ENCODE data around the gene BAD.

BAD gene

DNA sequence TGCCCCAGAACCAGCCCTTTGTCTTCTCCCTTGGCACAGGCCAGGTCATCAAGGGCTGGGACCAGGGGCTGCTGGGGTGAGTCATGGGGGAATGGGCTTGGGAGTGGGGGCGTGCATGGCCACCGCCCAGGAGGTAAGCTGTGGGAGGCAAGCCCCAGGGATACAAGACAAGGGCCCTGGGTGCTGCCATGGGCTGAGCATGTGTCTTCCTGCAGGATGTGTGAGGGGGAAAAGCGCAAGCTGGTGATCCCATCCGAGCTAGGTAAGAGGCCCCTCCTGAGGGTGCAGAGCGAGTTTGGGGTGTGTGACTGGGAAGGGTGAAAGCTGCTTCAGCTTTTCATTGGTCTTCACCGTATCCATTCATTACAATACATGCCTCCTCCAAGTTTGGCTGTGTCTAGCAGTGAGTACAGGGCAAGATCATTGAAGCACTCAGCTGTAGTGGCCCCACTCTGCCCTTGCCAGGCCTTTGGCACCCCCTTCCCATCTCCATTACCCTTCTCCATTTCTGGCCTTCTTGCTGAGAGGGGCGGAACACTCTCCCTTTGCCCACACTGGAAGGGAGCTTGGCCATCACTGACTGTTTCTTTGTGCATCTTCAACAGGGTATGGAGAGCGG is 41.1 kb downstream of the BAD start:
- no peak for DNase-seq

DNA sequence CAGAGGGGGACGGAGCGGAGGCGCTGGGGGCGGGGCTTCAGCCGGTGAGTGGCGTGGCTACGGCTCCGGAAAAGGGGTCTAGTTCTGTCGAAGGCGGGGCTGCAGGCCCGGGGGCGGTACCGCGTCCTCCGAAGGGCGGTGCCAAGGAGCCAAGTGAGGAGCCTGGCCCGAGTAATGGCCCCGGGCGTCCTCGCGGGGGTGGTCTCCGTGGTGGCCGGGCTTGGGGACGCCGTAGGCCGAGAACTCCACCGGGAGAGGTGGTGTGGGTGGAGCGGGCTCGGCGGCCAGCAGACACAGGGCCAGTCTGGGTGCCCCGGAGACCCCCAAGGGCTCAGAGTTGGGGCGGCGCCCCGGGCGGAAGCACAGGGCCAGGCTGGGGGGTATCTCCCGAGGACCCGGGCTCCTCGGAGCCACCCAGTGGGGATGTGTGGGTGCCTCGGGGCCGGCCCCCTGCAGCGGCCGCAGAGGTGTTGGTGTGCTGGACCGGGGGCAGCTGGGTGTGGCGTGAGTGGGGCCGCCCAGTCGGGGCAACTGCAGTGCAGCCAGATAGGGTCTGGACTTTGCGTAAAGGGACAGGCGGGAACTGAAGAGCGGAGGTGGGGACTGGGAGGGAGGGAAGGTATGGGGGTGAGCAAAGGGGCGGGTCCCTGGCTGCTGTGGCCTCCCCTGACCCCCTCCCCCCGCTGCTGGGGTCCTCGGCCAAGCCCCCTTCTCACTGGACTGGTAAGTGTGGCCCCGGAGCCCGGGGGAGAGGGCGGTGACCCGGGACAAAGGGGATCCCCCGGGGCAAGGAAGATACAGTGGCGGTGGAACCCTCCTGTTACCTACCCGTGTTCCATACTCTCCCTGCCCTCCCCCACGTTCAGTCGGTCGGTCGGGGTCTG is 42.7 kb downstream of the BAD start:
- peak; percentile 99 for DNase-seq

DNA sequence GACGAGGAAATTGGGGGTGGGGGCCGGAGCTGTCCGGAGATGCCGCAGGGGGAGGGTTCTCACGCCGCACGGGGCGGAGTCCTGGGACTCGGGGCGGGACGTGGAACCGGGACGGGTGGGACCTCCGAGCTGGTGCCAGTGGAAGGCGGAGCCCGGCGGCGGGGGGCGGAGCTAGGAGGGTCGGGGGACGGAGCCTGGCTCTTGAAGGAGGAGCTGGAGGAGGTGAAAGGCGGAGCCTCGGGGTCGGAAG is 43.3 kb downstream of the BAD start:
- no peak for DNase-seq

DNA sequence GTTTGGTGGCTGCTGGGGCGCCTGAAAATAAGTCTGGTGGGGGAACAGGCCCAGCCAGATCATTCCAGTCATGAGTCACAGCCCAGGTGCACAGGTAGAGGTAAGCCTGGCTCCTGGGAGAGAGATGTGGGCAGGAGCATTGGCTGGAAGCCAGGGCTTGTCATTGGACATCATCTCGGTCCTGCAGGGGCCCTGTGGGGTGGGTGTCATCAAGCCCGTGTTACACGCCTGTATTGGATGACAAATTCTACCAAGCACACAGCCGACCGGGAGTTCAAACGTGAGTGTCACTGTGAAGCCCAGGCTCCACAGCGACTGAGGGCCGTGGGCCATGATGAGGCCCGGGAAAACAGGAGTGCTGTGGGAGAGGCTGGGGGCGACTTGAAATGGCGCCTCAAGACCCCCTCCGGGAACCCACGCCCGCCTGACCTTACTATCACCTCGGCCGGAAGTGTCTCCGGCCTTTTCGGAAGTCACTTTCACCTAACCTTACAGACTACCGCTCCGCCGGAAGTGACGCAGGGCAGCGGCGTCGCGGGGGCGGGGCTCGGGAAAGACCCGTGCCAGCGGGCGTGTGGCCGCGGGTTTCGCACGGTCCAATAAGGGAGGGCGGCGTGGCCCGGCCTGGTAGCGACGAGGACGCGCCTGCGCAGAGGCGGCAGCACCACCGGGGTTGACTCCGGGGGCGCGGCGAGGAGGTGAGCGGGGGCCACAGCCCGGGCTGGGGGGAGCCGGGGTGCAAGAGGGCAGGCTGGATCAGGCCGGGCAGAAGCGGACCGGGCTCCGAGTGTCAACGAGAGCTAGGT is 43.8 kb downstream of the BAD start, which contains the start of gene FKBP2:
Gene FKBP2 (plus strand): TSS at position 661 of the 806 bp plus-strand sequence. CDS start 1,293 bp downstream, outside the sequence.
- peak; percentile 99 for DNase-seq

DNA sequence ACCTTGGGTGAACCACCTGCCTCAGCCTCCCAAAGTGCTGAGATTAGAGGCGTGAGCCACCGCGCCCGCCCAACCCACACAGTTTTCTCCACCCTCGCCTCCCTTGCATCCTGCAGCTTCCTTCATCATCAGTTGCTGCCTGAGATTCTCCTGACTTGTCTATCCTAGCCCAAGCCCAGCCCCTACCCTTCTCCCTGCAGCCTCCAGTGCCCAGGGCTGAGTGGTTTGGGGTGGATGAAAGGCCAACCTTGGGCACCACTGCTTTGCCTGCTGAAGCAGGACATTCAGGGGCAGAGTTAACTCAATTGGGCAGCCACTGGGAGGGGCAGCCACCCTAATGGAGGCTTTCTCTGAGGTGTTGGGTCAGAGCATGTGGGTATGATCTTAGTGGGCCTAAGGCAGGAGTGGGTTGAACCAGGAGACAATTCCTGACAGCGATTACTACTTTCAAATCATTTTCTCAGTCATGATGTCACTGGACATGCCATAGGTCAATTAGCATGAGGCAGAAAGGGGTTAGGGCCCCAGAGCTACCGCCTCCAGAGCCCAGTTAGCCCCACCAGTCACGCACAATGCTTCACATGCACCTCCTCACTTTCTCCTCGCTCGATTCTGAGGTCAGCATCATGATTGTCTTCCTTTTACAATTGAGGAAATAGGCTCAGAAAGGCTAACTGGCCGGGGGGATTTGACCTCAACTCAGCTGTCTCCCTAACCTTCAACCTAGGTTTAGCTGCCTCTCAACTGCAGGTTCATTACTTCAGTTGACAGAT is 44.6 kb downstream of the BAD start:
- DNase-seq = peak; percentile 81

DNA sequence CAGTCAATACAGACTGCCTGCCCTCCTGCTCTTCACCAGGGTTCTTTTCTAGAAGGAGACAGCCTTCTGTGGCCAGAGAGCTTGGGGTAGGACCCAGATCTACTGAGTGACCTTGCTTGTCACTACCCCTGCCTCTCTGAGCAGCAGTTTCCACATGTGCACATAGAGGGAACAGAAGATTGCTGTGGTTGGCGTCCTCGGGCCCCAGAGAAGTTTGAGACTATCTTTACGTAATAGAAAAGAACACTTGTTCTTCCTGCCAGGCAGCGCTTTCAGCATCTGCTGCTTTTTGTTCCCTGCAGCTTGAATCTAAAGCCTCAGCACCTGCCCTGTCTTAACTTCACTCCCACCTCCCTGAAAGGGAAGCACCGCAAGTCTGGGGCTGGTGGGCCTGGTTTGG is 45.5 kb downstream of the BAD start:
- DNase-seq = no peak

DNA sequence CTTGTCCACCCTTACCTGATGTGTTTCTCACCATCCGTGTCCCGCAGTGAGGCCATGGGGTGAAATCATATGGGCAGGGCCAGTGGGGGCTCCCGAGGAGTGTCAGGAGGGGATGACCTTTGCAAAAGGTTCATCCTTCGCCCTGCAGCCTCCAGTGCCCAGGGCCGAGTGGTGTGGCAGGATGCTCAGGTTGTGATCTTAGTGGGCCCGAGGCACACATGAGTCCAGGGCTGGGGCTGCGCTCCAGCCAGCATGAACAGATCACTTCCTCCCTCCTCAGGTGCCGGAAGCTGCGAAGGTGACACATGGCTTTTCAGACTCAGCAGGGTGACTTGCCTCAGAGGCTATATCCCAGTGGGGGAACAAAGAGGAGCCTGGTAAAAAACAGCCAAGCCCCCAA is 46.4 kb downstream of the BAD start:
- DNase-seq = no peak

DNA sequence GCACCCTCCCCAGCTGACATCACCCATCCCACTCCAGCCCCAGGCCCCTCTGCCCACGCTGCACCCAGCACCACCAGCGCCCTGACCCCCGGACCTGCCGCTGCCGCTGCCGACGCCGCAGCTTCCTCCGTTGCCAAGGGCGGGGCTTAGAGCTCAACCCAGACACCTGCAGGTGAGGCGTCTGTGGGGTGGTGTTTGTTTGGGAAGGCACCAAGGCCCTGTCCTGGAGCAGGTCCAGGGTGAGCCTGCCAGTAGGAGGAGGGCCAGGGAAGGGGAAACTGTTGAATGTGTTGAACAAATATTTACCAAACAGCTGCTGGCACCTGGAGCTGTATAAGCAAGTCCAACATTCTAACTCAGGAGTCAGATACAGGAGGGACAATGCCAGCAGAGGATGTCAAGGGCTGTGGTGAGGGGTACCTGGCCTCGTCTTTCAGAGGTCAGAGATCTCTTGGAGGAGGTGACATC is 46.9 kb downstream of the BAD start:
- DNase-seq = no peak

DNA sequence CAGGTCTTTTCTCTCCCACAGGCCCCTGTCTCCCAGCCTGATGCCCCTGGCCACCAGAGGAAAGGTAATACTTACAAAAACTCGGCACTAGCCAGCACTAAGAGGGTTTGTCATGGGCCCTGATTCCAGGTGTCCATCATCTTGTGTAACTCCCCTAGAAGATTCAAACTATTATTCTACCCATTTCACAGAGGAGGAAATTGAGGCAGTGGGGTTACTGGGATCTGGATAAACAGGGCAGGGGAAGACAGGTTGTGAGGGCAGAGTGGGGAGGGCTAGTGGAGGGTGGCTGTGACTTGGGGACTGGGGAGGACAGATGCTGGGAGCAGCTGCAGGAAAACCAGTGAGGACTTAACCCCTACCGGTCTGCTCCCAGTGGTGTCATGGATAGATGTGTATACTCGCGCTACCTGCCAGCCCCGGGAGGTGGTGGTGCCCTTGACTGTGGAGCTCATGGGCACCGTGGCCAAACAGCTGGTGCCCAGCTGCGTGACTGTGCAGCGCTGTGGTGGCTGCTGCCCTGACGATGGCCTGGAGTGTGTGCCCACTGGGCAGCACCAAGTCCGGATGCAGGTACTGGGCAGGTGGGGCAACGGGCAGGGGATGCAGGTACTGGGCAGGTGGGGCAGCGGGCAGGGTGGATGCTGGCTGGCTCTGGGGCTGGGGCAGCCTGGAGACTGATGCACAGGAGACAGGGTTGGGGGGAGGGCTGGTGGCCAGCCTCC is 48.9 kb downstream of the BAD start:
- DNase-seq = no peak

DNA sequence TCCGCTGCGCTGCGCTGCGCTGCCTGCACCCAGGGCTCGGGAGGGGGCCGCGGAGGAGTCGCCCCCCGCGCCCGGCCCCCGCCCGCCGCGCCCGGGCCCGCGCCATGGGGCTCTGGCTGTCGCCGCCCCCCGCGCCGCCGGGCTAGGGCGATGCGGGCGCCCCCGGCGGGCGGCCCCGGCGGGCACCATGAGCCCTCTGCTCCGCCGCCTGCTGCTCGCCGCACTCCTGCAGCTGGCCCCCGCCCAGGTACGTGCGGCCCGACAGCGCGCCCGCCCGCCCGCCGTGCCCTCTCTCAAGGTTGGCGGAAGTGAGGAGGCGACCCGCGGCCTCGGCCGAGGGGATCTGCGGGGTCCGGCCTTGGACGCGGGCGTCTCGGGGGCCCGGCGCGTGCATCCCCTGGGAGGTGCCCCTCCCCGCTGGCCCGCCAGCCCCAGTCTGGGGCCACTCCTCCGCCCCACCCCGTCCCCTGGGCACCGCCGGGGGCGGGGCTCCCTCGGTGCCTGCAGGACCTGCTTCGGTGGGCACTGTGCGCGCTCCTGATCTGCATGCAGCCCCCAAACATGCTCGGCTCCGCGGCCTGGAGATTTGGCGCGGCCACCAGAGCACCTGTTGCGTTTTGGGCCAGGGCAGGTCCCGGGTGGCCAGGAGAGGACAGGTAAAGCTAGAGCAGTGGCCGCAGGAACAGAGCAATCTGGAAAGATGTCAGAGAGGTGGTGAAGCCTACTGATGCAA is 49.7 kb downstream of the BAD start:
- peak; percentile 45 for DNase-seq

DNA sequence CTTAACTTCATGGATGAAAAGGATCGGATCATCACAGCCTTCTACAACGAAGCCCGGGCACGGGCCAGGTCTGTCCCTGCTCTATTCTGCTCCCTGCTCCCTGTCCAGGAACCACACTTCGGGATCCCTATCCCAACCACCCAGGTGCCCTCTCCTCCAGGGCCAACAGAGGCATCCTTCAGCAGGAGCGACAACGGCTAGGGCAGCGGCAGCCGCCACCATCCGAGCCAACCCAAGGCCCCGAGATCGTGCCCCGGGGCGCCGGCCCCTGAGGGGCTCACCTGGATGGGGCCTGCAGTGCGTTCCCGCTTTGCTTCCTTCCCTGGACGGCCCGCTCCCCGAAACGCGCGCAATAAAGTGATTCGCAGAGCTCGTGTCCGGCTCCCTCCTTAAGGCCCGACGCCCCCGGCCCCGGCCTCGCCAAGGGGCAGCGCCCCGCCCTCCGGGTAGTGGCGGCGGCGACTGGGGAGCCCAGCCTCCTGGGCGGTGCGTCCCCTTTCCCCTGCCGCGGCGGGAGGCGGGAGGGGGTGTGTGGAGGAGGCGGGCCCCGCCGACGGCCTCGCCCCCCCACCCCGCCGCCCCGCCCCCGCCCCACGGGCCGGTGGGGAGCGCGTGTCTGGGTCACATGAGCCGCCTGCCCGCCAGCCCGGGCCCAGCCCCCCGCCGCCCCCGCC is 50.4 kb downstream of the BAD start, which contains the start of gene VEGFB:
Gene VEGFB (plus strand): TSS at position 672 of the 674 bp plus-strand sequence. CDS start 250 bp downstream, outside the sequence.
- DNase-seq = peak; percentile 79

DNA sequence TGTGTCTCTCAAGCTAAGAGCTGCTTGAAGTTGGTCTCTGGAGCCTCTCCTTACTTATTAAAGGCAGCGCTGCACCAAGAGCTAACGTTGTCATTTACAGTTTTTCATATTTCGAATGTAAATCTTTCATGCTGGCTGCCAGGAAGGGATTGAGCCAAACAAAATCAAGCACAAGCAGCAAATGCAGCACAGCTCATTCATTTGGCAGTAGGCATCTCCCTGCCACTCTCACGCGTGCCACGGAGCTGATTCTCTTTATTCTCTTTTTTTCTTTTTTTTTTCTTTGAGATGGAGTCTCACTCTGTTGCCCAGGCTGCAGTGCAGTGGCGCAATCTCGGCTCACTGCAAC is 51.5 kb downstream of the BAD start:
- no peak for DNase-seq

DNA sequence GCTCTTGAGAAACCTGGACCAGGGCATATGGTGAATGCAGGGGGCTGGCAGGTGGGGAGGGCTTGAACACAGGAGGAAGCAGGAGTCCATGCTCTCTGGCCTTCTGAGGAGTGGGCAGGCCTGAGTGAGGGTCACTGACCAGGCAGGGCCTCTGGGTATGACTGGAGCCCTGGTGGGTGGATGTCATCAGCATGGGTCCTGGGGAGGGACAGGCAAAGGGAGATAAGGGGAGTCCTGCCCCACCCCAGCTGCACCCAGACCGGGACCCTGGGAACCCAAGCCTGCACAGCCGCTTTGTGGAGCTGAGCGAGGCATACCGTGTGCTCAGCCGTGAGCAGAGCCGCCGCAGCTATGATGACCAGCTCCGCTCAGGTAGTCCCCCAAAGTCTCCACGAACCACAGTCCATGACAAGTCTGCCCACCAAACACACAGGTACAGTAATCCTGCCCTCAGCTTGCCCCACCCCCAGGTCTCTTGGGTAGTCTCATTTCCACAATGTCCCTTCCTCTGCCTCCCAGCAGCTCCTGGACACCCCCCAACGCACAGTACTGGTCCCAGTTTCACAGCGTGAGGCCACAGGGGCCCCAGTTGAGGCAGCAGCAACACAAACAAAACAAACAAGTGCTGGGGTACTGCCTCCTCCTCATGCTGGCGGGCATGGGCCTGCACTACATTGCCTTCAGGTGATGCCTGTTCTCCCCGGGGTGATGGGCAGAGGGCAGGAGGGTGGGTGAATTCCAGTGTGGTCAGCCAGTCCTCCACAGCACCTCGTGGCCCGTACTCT is 52.1 kb downstream of the BAD start:
- DNase-seq = no peak

DNA sequence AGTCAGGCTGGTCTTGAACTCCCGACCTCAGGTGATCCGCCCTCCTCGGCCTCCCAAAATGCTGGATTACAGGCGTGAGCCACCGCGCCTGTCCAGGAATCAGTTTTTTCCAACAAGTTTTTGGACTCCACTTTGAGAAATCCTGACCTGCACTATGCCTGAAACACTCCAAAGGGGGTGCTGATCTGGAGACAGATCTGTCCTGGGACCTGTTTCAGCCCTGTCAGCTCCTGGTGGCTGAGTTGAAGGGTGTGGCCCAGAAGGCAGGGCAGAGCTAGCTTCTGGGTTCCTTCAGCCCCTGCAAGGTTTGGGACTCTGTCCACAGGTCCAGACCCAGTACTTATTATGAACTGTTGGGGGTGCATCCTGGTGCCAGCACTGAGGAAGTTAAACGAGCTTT is 52.9 kb downstream of the BAD start:
- DNase-seq = no peak

DNA sequence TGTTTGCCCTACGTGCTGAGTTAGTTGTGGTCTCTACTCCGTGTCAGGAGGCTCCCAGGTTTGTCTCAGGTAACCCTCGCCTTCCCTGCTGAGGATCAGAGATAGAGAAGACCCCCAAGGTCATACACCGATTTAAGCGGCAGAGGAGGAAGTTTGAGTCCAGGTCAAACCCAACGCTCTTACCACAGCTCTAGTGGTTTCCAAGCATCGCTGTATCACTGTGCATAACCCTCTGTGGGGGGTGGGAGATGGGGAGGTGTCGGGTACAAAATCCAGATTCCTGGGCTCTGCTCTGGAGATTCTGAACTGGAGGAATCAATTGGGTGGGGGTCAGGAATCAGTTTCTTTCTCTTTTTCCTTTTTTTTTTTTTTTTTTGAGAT is 53.5 kb downstream of the BAD start:
- no peak for DNase-seq

DNA sequence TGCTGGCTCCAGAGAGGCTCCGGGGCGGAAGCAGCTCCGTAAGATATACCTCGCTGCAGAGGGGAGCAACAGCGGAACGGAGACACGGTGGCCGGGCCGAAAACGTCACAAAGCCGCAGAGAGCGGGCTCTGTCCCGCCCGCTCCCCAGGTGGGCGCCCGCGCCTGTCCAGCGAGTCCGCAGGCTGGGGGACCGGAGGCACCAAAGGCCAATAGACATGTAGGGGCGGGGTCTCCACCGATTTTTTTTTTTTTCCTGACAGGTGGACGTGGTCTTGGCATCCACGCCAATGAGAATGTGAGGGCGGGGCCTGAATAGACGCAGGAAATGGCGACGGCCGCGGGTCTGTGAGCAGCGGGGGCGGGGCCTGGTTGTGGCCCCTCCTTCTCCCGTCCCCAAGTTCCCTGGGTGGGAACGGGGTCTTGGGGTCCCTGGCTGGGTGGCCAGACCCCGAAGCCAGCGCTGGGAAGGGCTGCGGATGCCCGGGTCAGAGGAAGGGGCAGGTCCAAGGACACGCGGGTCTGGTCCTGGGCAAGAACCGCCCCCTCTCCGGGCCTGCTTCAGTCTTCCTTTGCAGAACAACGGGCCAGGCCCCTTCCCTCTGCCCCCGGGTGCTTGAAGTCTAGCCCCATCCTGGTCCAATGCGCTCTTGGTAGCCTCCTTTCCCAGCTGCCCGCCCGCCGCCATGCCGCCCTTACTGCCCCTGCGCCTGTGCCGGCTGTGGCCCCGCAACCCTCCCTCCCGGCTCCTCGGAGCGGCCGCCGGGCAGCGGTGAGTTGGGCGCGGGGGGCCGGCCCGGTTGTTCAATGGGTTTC is 54.1 kb downstream of the BAD start, which contains the start of gene DNAJC4:
Gene DNAJC4 (plus strand): TSS at position 378 of the 814 bp plus-strand sequence. CDS start 307 bp downstream, at position 685.
- peak; percentile 89 for DNase-seq

DNA sequence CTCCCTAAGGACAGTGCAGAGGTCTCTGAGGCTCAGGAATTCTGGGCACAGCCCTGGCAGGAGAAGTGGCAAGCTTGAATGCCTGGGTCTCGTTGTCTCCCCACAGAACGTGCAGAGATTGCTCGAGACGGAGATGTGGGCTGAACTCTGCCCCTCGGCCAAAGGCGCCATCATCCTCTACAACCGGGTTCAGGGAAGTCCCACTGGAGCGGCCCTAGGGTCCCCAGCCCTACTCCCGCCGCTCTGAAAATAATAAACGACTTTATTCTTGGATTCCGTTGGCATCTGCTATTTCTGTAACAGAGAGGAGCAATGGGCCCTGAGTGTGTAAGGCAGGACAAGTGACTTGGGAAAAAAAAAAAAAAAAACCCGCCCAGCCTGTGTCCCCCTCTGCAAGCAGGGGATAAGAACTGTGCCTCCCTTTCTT is 54.7 kb downstream of the BAD start:
- DNase-seq = no peak

DNA sequence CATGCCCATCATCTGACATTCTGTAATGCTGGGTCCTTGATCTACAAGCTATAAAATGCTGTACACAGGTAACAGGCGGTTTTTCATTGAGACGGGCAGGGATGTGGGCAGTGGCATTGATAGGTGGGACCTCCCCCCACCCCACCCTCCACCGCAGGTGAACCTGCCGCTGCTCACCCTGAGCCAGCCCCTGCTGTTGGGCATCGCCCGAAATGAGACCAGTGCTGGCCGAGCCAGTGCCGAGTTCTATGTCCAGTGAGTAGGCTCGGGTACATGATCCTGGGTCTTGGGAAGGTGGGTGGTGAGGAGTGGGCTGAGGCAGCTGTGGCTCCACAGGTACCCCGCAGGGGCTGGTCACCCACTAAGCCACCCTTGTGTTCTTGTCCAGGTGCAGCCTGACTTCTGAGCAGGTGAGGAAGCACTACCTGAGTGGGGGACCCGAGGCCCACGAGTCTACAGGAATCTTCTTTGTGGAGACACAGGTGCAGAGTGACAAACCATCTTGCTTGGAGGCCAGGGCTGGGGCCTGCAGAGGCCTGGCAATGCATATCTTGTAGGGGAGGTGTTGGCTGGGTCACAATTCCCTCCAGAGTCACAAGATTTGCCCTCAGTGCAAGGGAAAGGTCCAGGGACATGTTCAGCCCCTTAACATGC is 55.2 kb downstream of the BAD start:
- DNase-seq = no peak

Data from CD4-positive, alpha-beta T cell treated with Interferon gamma for 1 hour (primary cell).